Measurements from ENCODE around the gene SHC3. TPM values are rescaled to one million over a fixed set of nuclear protein-coding genes. Genes with fewer than 3 reads are reported as not detected.

Gene SHC3
- total RNA-seq, 1 donor from 2014 or later = 0.52 TPM

GRCh38 chr9:89187541-89187940 is 8.9 kb upstream of the SHC3 start:
- no peaks in the 10 kb centered on the region for H3K4me1 ChIP-seq (ENCODE audit: control insufficient read depth in 3 of 3, insufficient read depth in 3 of 3, low read length in 3 of 3)
- H3K4me3 ChIP-seq (ENCODE audit: low read length in 3 of 3) = no peak overlapping the region
- no peaks in the 10 kb centered on the region for H3K36me3 ChIP-seq (ENCODE audit: control insufficient read depth in 3 of 3, insufficient read depth in 3 of 3, low read length in 3 of 3)
- no peaks in the 10 kb centered on the region for H3K9me3 ChIP-seq (ENCODE audit: control insufficient read depth in 3 of 3, low read length in 3 of 3)
- no peak overlapping the region for H3K9ac ChIP-seq (ENCODE audit: low read depth in 1 of 3, low read length in 3 of 3)
- H3K27ac ChIP-seq (ENCODE audit: low read depth, low read length) = no peak overlapping the region
- peaks cover 0 to 3% (median 0%) of the 10 kb centered on the region in 3 donors for H3K27me3 ChIP-seq (ENCODE audit: control insufficient read depth in 3 of 3, insufficient read depth in 3 of 3, low read length in 3 of 3)

- no peaks in the 10 kb centered on the region for H3K9me3 ChIP-seq (ENCODE audit: control insufficient read depth in 3 of 3, low read length in 3 of 3)
- H3K27me3 ChIP-seq (ENCODE audit: control insufficient read depth in 3 of 3, insufficient read depth in 3 of 3, low read length in 3 of 3) = peaks cover 0 to 3% (median 0%) of the 10 kb centered on the region in 3 donors
- H3K4me1 ChIP-seq (ENCODE audit: control insufficient read depth in 3 of 3, insufficient read depth in 3 of 3, low read length in 3 of 3) = no peaks in the 10 kb centered on the region
- H3K27ac ChIP-seq (ENCODE audit: low read depth, low read length) = no peak overlapping the region
- no peak overlapping the region for H3K4me3 ChIP-seq (ENCODE audit: low read length in 3 of 3)
- H3K36me3 ChIP-seq (ENCODE audit: control insufficient read depth in 3 of 3, insufficient read depth in 3 of 3, low read length in 3 of 3) = no peaks in the 10 kb centered on the region
- H3K9ac ChIP-seq (ENCODE audit: low read depth in 1 of 3, low read length in 3 of 3) = no peak overlapping the region
Observed at GRCh38 chr9:89186960-89187359, 8.3 kb upstream of the SHC3 start.

- Histone ChIP-seq H3K4me1 (ENCODE audit: control insufficient read depth in 3 of 3, insufficient read depth in 3 of 3, low read length in 3 of 3) (no peaks in the 10 kb centered on the region), H3K9me3 (ENCODE audit: control insufficient read depth in 3 of 3, low read length in 3 of 3) (no peaks in the 10 kb centered on the region), H3K36me3 (ENCODE audit: control insufficient read depth in 3 of 3, insufficient read depth in 3 of 3, low read length in 3 of 3) (no peaks in the 10 kb centered on the region), H3K27me3 (ENCODE audit: control insufficient read depth in 3 of 3, insufficient read depth in 3 of 3, low read length in 3 of 3) (peaks cover 0 to 3% (median 0%) of the 10 kb centered on the region in 3 donors), H3K9ac (ENCODE audit: low read depth in 1 of 3, low read length in 3 of 3) (no peak overlapping the region), H3K4me3 (ENCODE audit: low read length in 3 of 3) (no peak overlapping the region), H3K27ac (ENCODE audit: low read depth, low read length) (no peak overlapping the region)
Observed at GRCh38 chr9:89185980-89186379, 7.4 kb upstream of the SHC3 start.

GRCh38 chr9:89183146-89183545 is 4.5 kb upstream of the SHC3 start:
- Histone ChIP-seq H3K27ac (ENCODE audit: low read depth, low read length) (no peak overlapping the region), H3K27me3 (ENCODE audit: control insufficient read depth in 3 of 3, insufficient read depth in 3 of 3, low read length in 3 of 3) (peaks cover 7 to 8% (median 8%) of the 10 kb centered on the region in 3 donors), H3K4me3 (ENCODE audit: low read length in 3 of 3) (no peak overlapping the region), H3K36me3 (ENCODE audit: control insufficient read depth in 3 of 3, insufficient read depth in 3 of 3, low read length in 3 of 3) (no peaks in the 10 kb centered on the region), H3K9ac (ENCODE audit: low read depth in 1 of 3, low read length in 3 of 3) (no peak overlapping the region), H3K4me1 (ENCODE audit: control insufficient read depth in 3 of 3, insufficient read depth in 3 of 3, low read length in 3 of 3) (peaks cover 16 to 21% (median 18%) of the 10 kb centered on the region in 3 donors), H3K9me3 (ENCODE audit: control insufficient read depth in 3 of 3, low read length in 3 of 3) (no peaks in the 10 kb centered on the region)

- Histone ChIP-seq H3K9ac (ENCODE audit: low read depth in 1 of 3, low read length in 3 of 3) (no peak overlapping the region), H3K4me3 (ENCODE audit: low read length in 3 of 3) (no peak overlapping the region), H3K36me3 (ENCODE audit: control insufficient read depth in 3 of 3, insufficient read depth in 3 of 3, low read length in 3 of 3) (no peaks in the 10 kb centered on the region), H3K27ac (ENCODE audit: low read depth, low read length) (no peak overlapping the region), H3K4me1 (ENCODE audit: control insufficient read depth in 3 of 3, insufficient read depth in 3 of 3, low read length in 3 of 3) (peaks cover 20 to 27% (median 22%) of the 10 kb centered on the region in 3 donors), H3K27me3 (ENCODE audit: control insufficient read depth in 3 of 3, insufficient read depth in 3 of 3, low read length in 3 of 3) (peaks cover 10 to 13% (median 13%) of the 10 kb centered on the region in 3 donors), H3K9me3 (ENCODE audit: control insufficient read depth in 3 of 3, low read length in 3 of 3) (no peaks in the 10 kb centered on the region)
Observed at GRCh38 chr9:89182369-89182768, 3.8 kb upstream of the SHC3 start.

- no peaks in the 10 kb centered on the region for H3K36me3 ChIP-seq (ENCODE audit: control insufficient read depth in 3 of 3, insufficient read depth in 3 of 3, low read length in 3 of 3)
- H3K4me1 ChIP-seq (ENCODE audit: control insufficient read depth in 3 of 3, insufficient read depth in 3 of 3, low read length in 3 of 3) = peaks cover 22 to 27% (median 24%) of the 10 kb centered on the region in 3 donors
- peak overlapping the region; percentile 55 to 76 (median 65) for H3K9ac ChIP-seq (ENCODE audit: low read depth in 1 of 3, low read length in 3 of 3)
- H3K9me3 ChIP-seq (ENCODE audit: control insufficient read depth in 3 of 3, low read length in 3 of 3) = no peaks in the 10 kb centered on the region
- H3K27ac ChIP-seq (ENCODE audit: low read depth, low read length) = peak overlapping the region; percentile 36
- H3K27me3 ChIP-seq (ENCODE audit: control insufficient read depth in 3 of 3, insufficient read depth in 3 of 3, low read length in 3 of 3) = peaks cover 24 to 31% (median 30%) of the 10 kb centered on the region in 3 donors
- H3K4me3 ChIP-seq (ENCODE audit: low read length in 3 of 3) = peak overlapping the region; percentile 66 to 78 (median 77)
Observed at GRCh38 chr9:89179895-89180734, 1.5 kb upstream of the SHC3 start.

GRCh38 chr9:89179540-89179894 is 899 bp upstream of the SHC3 start:
- peak overlapping the region; percentile 66 to 78 (median 77) for H3K4me3 ChIP-seq (ENCODE audit: low read length in 3 of 3)
- H3K9ac ChIP-seq (ENCODE audit: low read depth in 1 of 3, low read length in 3 of 3) = peak overlapping the region; percentile 55 to 76 (median 65)
- no peaks in the 10 kb centered on the region for H3K9me3 ChIP-seq (ENCODE audit: control insufficient read depth in 3 of 3, low read length in 3 of 3)
- peaks cover 22 to 27% (median 24%) of the 10 kb centered on the region in 3 donors for H3K4me1 ChIP-seq (ENCODE audit: control insufficient read depth in 3 of 3, insufficient read depth in 3 of 3, low read length in 3 of 3)
- no peaks in the 10 kb centered on the region for H3K36me3 ChIP-seq (ENCODE audit: control insufficient read depth in 3 of 3, insufficient read depth in 3 of 3, low read length in 3 of 3)
- no peak overlapping the region for H3K27ac ChIP-seq (ENCODE audit: low read depth, low read length)
- H3K27me3 ChIP-seq (ENCODE audit: control insufficient read depth in 3 of 3, insufficient read depth in 3 of 3, low read length in 3 of 3) = peaks cover 24 to 34% (median 31%) of the 10 kb centered on the region in 3 donors

GRCh38 chr9:89178830-89179539 is 367 bp upstream of the SHC3 start:
- Histone ChIP-seq H3K27me3 (ENCODE audit: control insufficient read depth in 3 of 3, insufficient read depth in 3 of 3, low read length in 3 of 3) (peaks cover 24 to 35% (median 31%) of the 10 kb centered on the region in 3 donors), H3K9ac (ENCODE audit: low read depth in 1 of 3, low read length in 3 of 3) (peak overlapping the region in 1 of 3 donors; percentile 76), H3K4me3 (ENCODE audit: low read length in 3 of 3) (peak overlapping the region in 2 of 3 donors; percentile 66 to 77), H3K9me3 (ENCODE audit: control insufficient read depth in 3 of 3, low read length in 3 of 3) (no peaks in the 10 kb centered on the region), H3K4me1 (ENCODE audit: control insufficient read depth in 3 of 3, insufficient read depth in 3 of 3, low read length in 3 of 3) (peaks cover 22 to 27% (median 24%) of the 10 kb centered on the region in 3 donors), H3K27ac (ENCODE audit: low read depth, low read length) (no peak overlapping the region), H3K36me3 (ENCODE audit: control insufficient read depth in 3 of 3, insufficient read depth in 3 of 3, low read length in 3 of 3) (no peaks in the 10 kb centered on the region)

GRCh38 chr9:89177012-89177943 is 1.3 kb downstream of the SHC3 start:
- Histone ChIP-seq H3K9ac (ENCODE audit: low read depth in 1 of 3, low read length in 3 of 3) (no peak overlapping the region), H3K4me3 (ENCODE audit: low read length in 3 of 3) (peak overlapping the region; percentile 5 to 36 (median 22)), H3K36me3 (ENCODE audit: control insufficient read depth in 3 of 3, insufficient read depth in 3 of 3, low read length in 3 of 3) (no peaks in the 10 kb centered on the region), H3K4me1 (ENCODE audit: control insufficient read depth in 3 of 3, insufficient read depth in 3 of 3, low read length in 3 of 3) (peaks cover 22 to 27% (median 24%) of the 10 kb centered on the region in 3 donors), H3K27ac (ENCODE audit: low read depth, low read length) (no peak overlapping the region), H3K9me3 (ENCODE audit: control insufficient read depth in 3 of 3, low read length in 3 of 3) (no peaks in the 10 kb centered on the region), H3K27me3 (ENCODE audit: control insufficient read depth in 3 of 3, insufficient read depth in 3 of 3, low read length in 3 of 3) (peaks cover 31 to 35% (median 34%) of the 10 kb centered on the region in 3 donors)

Data from skeletal muscle tissue (tissue), 4 donors.